ENCODE measurements around the gene EFNB1.

DNA sequence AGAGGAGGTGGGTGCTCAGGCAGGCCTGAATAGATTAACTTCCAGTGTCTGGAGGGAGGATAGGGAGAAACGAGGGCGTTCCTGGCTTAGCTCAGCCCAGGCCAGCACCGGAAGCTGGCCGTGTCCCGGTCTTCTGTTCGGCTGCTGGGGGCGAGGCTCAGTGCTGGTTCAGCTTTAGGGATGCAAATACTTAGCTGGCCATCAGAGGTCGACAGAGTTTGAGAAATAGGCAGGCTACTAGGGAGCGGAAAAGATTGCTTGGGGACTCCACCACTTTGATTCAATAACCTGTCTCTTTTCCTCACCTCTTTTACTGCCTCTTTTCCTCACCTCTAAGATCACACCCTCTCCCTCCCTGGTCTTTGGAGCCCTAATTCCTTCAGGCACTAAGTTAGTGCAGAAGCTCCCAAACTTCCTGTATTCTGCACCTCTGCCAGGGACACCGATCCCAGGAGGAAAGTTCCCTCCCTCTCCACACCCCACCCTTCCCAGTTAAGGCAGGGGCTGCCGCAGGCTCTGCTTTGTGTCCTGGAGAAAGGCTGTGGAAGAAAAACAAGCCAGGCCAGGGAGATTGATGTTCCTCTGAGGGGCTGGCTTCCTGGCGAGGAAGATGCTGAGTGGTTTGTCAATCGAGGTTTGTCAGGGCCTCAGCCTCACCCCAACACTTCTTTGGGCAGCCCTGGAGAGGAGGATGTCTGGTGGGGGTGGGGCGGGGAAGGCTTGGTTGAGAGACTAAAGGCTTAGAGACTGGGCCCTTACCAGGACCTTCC, 6.0 kb upstream of the EFNB1 start:
- TF ChIP-seq, protein P1, sequence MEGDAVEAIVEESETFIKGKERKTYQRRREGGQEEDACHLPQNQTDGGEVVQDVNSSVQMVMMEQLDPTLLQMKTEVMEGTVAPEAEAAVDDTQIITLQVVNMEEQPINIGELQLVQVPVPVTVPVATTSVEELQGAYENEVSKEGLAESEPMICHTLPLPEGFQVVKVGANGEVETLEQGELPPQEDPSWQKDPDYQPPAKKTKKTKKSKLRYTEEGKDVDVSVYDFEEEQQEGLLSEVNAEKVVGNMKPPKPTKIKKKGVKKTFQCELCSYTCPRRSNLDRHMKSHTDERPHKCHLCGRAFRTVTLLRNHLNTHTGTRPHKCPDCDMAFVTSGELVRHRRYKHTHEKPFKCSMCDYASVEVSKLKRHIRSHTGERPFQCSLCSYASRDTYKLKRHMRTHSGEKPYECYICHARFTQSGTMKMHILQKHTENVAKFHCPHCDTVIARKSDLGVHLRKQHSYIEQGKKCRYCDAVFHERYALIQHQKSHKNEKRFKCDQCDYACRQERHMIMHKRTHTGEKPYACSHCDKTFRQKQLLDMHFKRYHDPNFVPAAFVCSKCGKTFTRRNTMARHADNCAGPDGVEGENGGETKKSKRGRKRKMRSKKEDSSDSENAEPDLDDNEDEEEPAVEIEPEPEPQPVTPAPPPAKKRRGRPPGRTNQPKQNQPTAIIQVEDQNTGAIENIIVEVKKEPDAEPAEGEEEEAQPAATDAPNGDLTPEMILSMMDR (optimal IDR thresholded peaks at IDR 0.05 in 1 of 3, IDR thresholded peaks at IDR 0.05 in 1 of 3, conservative IDR thresholded peaks at IDR 0.05 in 1 of 3; ENCODE audit: extremely low read depth in 1 of 3, insufficient read depth in 2 of 3, low read length in 3 of 3), result peak in 2 of 3 experiments; percentile 64 to 75
- TF ChIP-seq EZH2 (IDR thresholded peaks at IDR 0.05; ENCODE audit: low read length), result no peak
